Measurements from ENCODE around the gene KPNB1. TPM values are rescaled to one million over a fixed set of nuclear protein-coding genes. Genes with fewer than 3 reads are reported as not detected.

KPNB1 gene
- total RNA-seq, 2 experiments from 2014 or later = 232 to 453 TPM

DNA sequence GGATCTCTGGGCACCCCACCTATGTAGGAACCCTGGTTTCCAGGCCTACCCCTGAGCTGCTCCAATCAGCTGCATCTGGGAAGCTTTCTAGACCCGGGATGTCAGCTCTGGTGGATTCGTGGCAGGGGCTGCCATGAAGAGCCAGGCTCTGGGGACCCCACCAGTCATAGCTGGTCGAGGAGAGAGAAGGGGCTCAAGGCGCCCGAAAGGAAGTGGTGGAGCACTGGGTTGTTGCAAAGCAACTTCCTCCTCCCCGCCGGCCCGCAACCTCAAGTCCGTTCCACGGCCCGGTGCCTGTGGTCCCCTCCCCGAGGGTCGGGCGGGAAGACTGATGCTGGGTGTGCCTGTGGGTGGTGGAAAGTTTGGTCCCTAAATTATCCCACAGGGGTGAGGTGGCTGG lies 54.4 kb downstream of the KPNB1 start:
- Histone ChIP-seq H3K4me3 (ENCODE audit: low read depth, low read length, poor library complexity, severe bottlenecking) (no peak overlapping the region), H2AFZ (ENCODE audit: low read length) (no peak overlapping the region), H3K9me2 (ENCODE audit: insufficient read depth, low read length) (no peaks in the 10 kb centered on the region), H3K4me1 (ENCODE audit: insufficient read depth, low read length, poor library complexity, severe bottlenecking) (peaks cover 34% of the 10 kb centered on the region), H3K36me3 (ENCODE audit: insufficient read depth, low read length) (0 out of 2 replicates have a peak, but pooled peaks cover 4% of the 10 kb centered on the region), H3K79me2 (ENCODE audit: insufficient read depth, low read depth, low read length) (no peaks in the 10 kb centered on the region), H3K9me3 (ENCODE audit: low read length) (no peaks in the 10 kb centered on the region), H4K20me1 (ENCODE audit: insufficient read depth, low read length) (no peaks in the 10 kb centered on the region), H3K4me2 (ENCODE audit: low read length) (peak overlapping the region; percentile 31; the same call in 1 of the 2 replicates), H3K27ac (ENCODE audit: low read depth, low read length, poor library complexity, severe bottlenecking) (no peak overlapping the region)
- ChIA-PET CTCF (ENCODE audit: unreplicated experiment) (no interaction called here), POLR2A (interaction anchor here (0.6 kb wide), 1 partner anchor 20 kb away, joined by 4 read pairs; no protein-coding TSS in a partner anchor)
- no TSS peak for BruUV-seq (replicated peaks)
- intact Hi-C loops (cut with micrococcal nuclease; ENCODE audit: unreplicated experiment) = no loop called here
- TF ChIP-seq EZH2phosphoT487 (IDR thresholded peaks at IDR 0.05; ENCODE audit: borderline replicate concordance, low read depth, low read length) (no peak), CTCF (conservative IDR thresholded peaks at IDR 0.05; ENCODE audit: low read length) (no peak)
- peak; percentile 33 for DNase-seq (ENCODE audit: low spot score)

DNA sequence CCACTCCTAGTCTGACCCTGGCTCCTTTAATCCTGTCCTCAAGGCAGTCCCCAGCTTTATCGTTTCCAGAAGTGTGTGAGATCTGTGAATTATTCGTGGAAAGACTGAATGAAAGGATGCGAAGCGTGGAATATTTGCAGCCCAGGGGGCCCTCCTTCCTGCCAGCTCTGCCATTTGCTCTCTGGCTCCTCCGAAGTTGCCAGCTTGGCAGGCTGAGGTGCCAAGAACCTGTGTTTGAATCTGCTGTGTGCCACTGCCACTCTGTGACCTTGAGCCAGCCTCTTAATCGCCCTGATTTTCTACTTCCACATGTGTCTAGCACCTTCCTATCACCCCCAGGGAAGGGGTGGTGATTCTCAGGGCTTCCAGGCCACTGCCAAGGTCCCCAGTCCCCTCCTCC lies 55.0 kb downstream of the KPNB1 start:
- no peak overlapping the region for H3K27ac ChIP-seq (ENCODE audit: low read depth, low read length, poor library complexity, severe bottlenecking)
- H3K4me2 ChIP-seq (ENCODE audit: low read length) = no peak overlapping the region
- no peaks in the 10 kb centered on the region for H3K79me2 ChIP-seq (ENCODE audit: insufficient read depth, low read depth, low read length)
- BruUV-seq (replicated peaks) = no TSS peak
- no peaks in the 10 kb centered on the region for H3K36me3 ChIP-seq (ENCODE audit: insufficient read depth, low read length)
- ChIA-PET POLR2A (interaction anchor here (0.6 kb wide), 1 partner anchor 20 kb away, joined by 4 read pairs; no protein-coding TSS in a partner anchor), CTCF (ENCODE audit: unreplicated experiment) (no interaction called here)
- no peaks in the 10 kb centered on the region for H3K9me3 ChIP-seq (ENCODE audit: low read length)
- no peak overlapping the region for H2AFZ ChIP-seq (ENCODE audit: low read length)
- intact Hi-C loops (cut with micrococcal nuclease; ENCODE audit: unreplicated experiment) = no loop called here
- no peaks in the 10 kb centered on the region for H3K9me2 ChIP-seq (ENCODE audit: insufficient read depth, low read length)
- TF ChIP-seq EZH2phosphoT487 (IDR thresholded peaks at IDR 0.05; ENCODE audit: borderline replicate concordance, low read depth, low read length) = no peak
- TF ChIP-seq CTCF (conservative IDR thresholded peaks at IDR 0.05; ENCODE audit: low read length) = no peak
- no peaks in the 10 kb centered on the region for H4K20me1 ChIP-seq (ENCODE audit: insufficient read depth, low read length)
- DNase-seq (ENCODE audit: low spot score) = no peak
- no peak overlapping the region for H3K4me3 ChIP-seq (ENCODE audit: low read depth, low read length, poor library complexity, severe bottlenecking)
- H3K4me1 ChIP-seq (ENCODE audit: insufficient read depth, low read length, poor library complexity, severe bottlenecking) = peaks cover 34% of the 10 kb centered on the region

DNA sequence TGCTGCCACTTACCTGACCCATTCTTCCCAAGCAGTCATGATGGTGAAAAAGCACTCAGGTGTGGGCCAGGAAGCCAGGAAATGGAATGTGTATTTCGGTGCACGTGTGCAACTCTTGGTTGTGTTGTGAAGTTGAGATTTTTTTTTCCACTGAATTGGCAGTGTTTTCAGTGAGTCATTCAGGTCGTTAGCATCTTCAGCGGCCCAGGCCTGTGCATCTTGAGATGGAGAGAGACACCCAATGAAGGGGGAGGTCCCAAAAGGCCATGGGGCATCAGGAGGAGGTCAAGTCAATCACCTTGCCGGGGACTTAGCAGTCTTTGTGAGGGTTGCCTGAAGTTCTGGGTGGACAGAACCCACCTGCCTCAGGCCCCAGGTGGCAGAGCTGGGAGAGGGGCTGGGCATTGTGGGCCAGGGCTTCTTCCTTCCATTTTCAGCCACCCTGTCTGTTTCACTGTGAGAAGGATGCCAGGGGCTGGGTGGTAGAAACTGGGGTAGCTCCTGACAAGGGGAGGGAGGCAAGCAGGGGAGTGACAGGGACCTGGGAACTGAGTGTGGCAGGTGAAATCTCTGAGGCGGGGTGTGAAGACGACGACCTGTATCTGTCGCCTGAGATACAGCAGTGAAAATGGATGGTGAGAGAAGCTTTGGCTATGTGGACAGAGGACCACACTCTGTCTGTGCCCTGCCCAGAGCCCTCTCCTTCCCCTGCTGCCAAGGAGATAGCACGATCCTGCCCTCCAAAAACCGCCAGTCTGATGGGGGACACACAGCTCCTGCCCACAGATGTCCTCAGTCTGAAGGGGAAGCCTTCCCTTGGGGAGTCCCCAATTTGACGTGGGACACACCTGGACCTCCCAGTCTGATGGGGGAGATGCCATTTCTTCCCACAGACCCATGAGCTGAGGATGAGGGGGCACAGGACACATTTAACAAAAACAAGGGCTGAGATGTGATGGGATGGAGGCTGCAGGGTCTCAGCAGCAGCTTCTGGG lies 56.1 kb downstream of the KPNB1 start:
- Histone ChIP-seq H4K20me1 (ENCODE audit: insufficient read depth, low read length) (no peaks in the 10 kb centered on the region), H3K9me3 (ENCODE audit: low read length) (no peaks in the 10 kb centered on the region), H2AFZ (ENCODE audit: low read length) (no peak overlapping the region), H3K4me3 (ENCODE audit: low read depth, low read length, poor library complexity, severe bottlenecking) (no peak overlapping the region), H3K36me3 (ENCODE audit: insufficient read depth, low read length) (no peaks in the 10 kb centered on the region), H3K9me2 (ENCODE audit: insufficient read depth, low read length) (no peaks in the 10 kb centered on the region), H3K27ac (ENCODE audit: low read depth, low read length, poor library complexity, severe bottlenecking) (no peak overlapping the region), H3K4me1 (ENCODE audit: insufficient read depth, low read length, poor library complexity, severe bottlenecking) (peaks cover 34% of the 10 kb centered on the region), H3K79me2 (ENCODE audit: insufficient read depth, low read depth, low read length) (no peaks in the 10 kb centered on the region), H3K4me2 (ENCODE audit: low read length) (no peak overlapping the region)
- ChIA-PET CTCF (ENCODE audit: unreplicated experiment) (no interaction called here), POLR2A (interaction anchor here (0.6 kb wide), 1 partner anchor 31 kb away, joined by 3 read pairs; no protein-coding TSS in a partner anchor)
- BruUV-seq (replicated peaks) = no TSS peak
- TF ChIP-seq CTCF (conservative IDR thresholded peaks at IDR 0.05; ENCODE audit: low read length) = no peak
- TF ChIP-seq EZH2phosphoT487 (IDR thresholded peaks at IDR 0.05; ENCODE audit: borderline replicate concordance, low read depth, low read length) = no peak
- intact Hi-C loops (cut with micrococcal nuclease; ENCODE audit: unreplicated experiment) = no loop called here
- DNase-seq (ENCODE audit: low spot score) = no peak
